BJ (cell line): ENCODE measurements around the gene SLC2A9. TPM values are rescaled to one million over a fixed set of nuclear protein-coding genes. Genes with fewer than 3 reads are reported as not detected.

Source experiments
- CTCF ChIA-PET: fragments of 350-600 bp; formaldehyde crosslinking; extraction: SDS; loops from one replicate; lab custom pipeline; 2021; ENCODE audit warnings: antibody characterized with exemption, inconsistent platforms; lab: Yijun Ruan, JAX
- POLR2A ChIA-PET: fragments of 300-600 bp; sonication (Branson Sonifier 250); formaldehyde crosslinking; extraction: SDS; loops from one replicate; lab custom pipeline; 2021; ENCODE audit warnings: antibody characterized with exemption; lab: Charles Lee
- DNase-seq: peaks from one replicate; pipeline ENCODE4 v3.0.0-alpha.2; 2011; ENCODE audit warnings: low read depth
- H3K27me3 ChIP-seq: 2 replicates; pipeline ENCODE4 v1.6.0; 2011; ENCODE audit warnings: low read length; ENCODE audit not compliant: control insufficient read depth, insufficient read depth
- H3K36me3 ChIP-seq: 2 replicates; pipeline ENCODE4 v1.5.1; 2011; ENCODE audit warnings: low read length; ENCODE audit not compliant: control insufficient read depth, insufficient read depth
- H3K4me3 ChIP-seq: 2 replicates; pipeline ENCODE4 v1.5.1; 2011; ENCODE audit warnings: low read depth, mild to moderate bottlenecking, control low read depth, low read length
- CTCF ChIP-seq: IDR thresholded peaks from 2 replicates; pipeline ENCODE4 v1.5.1; 2011; ENCODE audit warnings: low read depth, mild to moderate bottlenecking, control low read depth, inconsistent platforms, low read length, moderate library complexity; ENCODE audit not compliant: insufficient read depth
- polyA plus RNA-seq: library from polyadenylated mRNA; depleted of rRNA; stranded (reverse); fragments of >200 nt; gene quantifications from 2 replicates; pipeline ENCODE4 v1.2.3, GENCODE V29; 2011

Gene SLC2A9
- polyA plus RNA-seq, 1 experiment, result 6.4 TPM

- CTCF ChIA-PET, result no interaction called here
- POLR2A ChIA-PET, result no interaction called here
- TF ChIP-seq CTCF, result no peak
Observed at GRCh38 chr4:10051517-10052135, 30.3 kb upstream of the SLC2A9 start.

DNA sequence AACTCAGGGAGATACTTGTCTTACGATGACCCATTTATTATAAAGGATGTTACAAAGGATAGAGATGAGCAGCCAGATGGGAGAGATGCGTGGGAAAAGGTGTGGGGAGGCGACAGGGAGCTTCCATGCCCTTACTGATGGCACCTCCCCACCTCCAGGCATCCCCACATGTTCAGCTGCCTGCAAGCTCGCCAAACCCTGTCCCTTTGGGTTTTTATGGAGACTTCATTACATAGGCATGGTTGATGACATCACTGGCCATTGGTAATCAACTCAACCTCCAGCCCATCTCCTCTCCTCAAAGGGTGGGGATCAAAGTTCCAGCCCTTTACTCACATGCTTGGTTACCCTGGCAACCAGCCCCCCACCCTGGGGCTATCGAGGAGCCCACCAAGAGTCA lies 29.4 kb upstream of the SLC2A9 start:
- POLR2A ChIA-PET, result no interaction called here

More at GRCh38 chr4:10051517-10052135, 30.3 kb upstream of the SLC2A9 start:
- Histone ChIP-seq H3K27me3 (no peaks in the 10 kb centered on the region), H3K36me3 (no peaks in the 10 kb centered on the region), H3K4me3 (no peak overlapping the region)
- DNase-seq, result no peak

GRCh38 chr4:10050261-10050661 lies 29.0 kb upstream of the SLC2A9 start:
- no peak for TF ChIP-seq CTCF
- Histone ChIP-seq H3K27me3 (no peaks in the 10 kb centered on the region), H3K4me3 (no peak overlapping the region), H3K36me3 (no peaks in the 10 kb centered on the region)
- DNase-seq, result no peak
- ChIA-PET POLR2A (no interaction called here), CTCF (interaction anchor here (1.4 to 1.9 kb wide), 2 partner anchors 10 to 17 kb away, joined by 4 to 5 read pairs; no protein-coding TSS in a partner anchor)

More for the DNA sequence above, 29.4 kb upstream of the SLC2A9 start:
- TF ChIP-seq CTCF, result no peak
- H3K27me3 ChIP-seq, result no peaks in the 10 kb centered on the region
- no peaks in the 10 kb centered on the region for H3K36me3 ChIP-seq
- no peak overlapping the region for H3K4me3 ChIP-seq
- no peak for DNase-seq
- CTCF ChIA-PET, result no interaction called here

DNA sequence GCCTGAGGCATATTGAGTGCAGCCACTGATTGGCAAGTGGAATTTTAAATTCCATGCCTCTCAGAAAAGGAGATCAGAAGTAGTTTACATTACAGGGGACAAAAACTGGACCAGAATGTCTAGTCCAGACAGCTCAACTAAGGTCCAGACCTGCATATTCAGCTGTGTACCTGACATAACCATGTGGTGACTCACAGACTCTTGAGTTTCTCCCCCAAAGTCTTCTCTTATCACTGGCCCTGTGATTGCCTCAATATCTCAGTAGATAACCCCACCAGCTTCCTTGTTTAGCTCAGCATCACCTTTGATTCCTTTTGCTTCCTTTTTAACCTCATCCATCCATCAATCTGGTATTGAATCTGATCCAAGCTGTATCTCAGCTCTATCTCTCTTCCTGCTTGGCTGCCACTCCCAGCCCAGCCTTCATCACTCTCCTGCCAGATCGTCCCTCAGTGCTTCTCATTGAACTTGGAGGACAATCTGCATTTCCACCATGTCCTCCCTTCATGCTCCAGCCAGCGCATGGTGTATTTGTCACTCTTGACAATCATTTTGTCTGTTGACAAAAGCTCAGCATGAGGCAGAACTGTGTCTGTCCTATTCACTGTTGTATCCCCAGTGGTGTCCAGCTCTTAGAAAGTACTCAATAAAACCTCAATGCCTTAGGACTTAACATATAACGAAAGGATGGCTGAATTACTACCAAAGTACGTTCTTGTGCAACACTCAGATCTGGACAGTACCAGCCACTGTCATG lies 27.8 kb upstream of the SLC2A9 start:
- no peak for DNase-seq
- H3K36me3 ChIP-seq, result no peaks in the 10 kb centered on the region
- POLR2A ChIA-PET, result no interaction called here
- no peak overlapping the region for H3K4me3 ChIP-seq
- CTCF ChIA-PET, result interaction anchor here (0.7 to 1.9 kb wide), 3 partner anchors 9 to 15 kb away, joined by 4 to 5 read pairs (median 4); no protein-coding TSS in a partner anchor
- H3K27me3 ChIP-seq, result no peaks in the 10 kb centered on the region
- no peak for TF ChIP-seq CTCF

GRCh38 chr4:10047967-10048366 lies 26.7 kb upstream of the SLC2A9 start:
- ChIA-PET POLR2A (no interaction called here), CTCF (interaction anchor here (1.2 kb wide), 1 partner anchor 9 kb away, joined by 3 read pairs; no protein-coding TSS in a partner anchor)
- no peak overlapping the region for H3K4me3 ChIP-seq
- no peak for TF ChIP-seq CTCF
- DNase-seq, result no peak
- no peaks in the 10 kb centered on the region for H3K36me3 ChIP-seq
- H3K27me3 ChIP-seq, result no peaks in the 10 kb centered on the region
